GM21619 (cell line): ENCODE measurements around the gene STXBP1.

Source experiments
- ATAC-seq: cut with Tn5 transposase; IDR thresholded peaks from one replicate; pipeline ENCODE4 v1.9.1; 2021; ENCODE audit not compliant: unreplicated experiment

The STXBP1 gene

DNA sequence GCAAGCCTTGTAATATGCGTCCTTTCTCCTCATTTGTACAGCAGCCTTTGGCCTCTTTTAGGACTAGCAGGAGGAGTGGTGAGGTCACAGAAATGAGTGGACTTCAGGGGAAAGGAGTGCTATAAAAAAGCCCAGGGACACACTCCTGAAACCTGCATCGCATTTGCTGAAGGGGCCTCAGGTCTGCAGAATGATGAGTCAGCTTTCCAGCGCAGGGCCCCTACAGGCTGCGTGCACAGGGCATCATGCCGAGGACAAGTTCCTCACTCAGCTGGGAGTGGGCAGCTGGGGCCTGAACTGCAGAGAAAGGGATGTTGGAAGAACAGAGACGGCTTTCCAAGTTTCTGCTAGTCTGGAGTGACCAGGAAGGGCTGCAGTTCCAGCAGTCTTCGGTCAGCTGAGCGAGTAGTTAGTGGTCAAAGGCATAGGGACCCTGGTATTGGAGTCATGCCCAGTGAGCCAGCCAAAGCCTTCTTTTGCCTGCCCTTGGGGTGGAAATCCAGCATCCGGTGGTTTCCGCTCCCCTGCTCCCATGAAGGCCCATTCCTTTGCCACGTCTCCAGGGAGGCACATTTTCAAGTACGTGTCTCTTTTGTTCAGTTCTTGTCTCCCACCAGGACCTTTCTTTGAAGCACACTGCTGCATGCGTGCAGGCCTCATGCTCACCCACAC, 77.4 kb downstream of the STXBP1 start:
- no peak for ATAC-seq

DNA sequence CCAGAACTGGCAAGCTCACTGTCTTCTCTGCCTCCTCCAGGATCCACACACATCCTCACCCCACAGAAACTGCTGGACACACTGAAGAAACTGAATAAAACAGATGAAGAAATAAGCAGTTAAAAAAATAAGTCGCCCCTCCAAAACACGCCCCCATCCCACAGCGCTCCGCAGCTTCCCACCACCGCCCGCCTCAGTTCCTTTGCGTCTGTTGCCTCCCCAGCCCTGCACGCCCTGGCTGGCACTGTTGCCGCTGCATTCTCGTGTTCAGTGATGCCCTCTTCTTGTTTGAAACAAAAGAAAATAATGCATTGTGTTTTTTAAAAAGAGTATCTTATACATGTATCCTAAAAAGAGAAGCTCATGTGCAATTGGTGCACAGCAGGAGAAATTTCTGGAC, 78.7 kb downstream of the STXBP1 start:
- ATAC-seq, result no peak

DNA sequence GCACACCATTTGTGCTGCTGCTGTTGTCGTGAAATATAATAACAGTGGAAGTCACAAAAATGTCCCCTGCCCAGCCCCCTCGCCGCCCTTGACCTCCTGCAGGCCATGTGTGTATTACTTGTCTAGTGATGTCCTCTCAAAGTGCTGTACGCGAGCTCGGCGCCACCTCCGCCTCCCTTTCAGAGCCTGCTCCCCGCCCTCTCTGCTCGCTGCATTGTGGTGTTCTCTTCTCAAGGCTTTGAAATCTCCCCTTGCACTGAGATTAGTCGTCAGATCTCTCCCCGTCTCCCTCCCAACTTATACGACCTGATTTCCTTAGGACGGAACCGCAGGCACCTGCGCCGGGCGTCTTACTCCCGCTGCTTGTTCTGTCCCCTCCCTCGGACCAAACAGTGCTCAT, 80.0 kb downstream of the STXBP1 start:
- no peak for ATAC-seq

DNA sequence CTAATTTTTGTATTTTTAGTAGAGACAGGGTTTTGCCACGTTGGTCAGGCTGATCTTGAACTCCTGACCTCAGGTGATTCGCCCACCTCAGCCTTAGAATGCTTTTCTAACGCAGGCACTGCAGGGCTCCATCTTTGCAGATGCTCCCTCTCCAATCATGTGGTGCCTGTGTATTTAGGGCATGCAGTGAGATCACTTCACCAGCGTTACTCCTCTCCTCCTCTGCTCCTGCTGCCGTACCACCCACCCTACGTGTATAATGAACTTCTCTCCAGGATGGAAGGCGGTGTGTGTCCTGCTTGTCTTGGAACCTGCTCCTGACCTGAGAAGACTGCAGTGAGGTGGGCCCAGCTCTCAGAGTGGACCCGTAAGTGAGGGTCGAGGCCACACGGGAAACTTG, 81.1 kb downstream of the STXBP1 start:
- no peak for ATAC-seq

DNA sequence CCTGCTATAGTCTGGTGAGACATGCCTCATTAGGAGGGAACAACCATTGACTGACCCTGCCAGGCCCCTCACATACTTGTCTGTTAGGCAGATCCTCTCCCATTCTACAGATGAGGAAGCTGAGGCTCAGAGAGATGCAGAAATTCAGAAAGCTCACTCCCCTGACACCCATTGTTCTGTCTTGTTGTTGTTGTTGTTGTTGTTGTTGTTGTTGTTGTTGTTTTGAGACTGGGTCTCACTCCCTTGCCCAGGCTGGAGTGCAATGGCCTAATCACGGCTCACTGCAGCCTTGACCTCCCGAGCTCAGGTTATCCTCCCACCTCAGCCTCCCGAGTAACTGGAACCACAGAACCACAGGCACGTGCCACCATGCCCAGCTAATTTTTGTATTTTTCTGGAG, 81.6 kb downstream of the STXBP1 start:
- ATAC-seq, result no peak

- no peak for ATAC-seq
These were observed 83.0 kb downstream of the STXBP1 start for GRCh38 chr9:127694890-127695720.

- ATAC-seq, result no peak
These were observed 85.5 kb downstream of the STXBP1 start for GRCh38 chr9:127697575-127697974.

DNA sequence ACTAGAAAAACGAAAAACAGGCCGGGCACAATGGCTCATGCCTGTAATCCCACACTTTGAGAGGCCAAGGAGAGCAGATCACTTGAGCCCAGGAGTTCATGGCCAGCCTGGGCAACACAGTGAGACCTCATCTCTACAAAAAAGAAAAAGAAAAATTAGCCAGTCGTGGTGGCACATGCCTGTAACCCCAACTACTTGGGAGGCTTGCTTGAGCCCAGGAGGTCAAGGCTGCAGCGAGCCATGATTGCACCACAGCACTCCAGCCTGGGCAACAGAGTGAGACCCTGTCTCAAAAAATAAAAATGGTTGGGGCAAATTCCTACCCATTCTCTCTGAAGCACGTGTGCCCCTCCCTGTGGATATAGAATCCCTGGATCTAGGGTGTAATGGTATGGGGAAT, 86.3 kb downstream of the STXBP1 start:
- no peak for ATAC-seq

DNA sequence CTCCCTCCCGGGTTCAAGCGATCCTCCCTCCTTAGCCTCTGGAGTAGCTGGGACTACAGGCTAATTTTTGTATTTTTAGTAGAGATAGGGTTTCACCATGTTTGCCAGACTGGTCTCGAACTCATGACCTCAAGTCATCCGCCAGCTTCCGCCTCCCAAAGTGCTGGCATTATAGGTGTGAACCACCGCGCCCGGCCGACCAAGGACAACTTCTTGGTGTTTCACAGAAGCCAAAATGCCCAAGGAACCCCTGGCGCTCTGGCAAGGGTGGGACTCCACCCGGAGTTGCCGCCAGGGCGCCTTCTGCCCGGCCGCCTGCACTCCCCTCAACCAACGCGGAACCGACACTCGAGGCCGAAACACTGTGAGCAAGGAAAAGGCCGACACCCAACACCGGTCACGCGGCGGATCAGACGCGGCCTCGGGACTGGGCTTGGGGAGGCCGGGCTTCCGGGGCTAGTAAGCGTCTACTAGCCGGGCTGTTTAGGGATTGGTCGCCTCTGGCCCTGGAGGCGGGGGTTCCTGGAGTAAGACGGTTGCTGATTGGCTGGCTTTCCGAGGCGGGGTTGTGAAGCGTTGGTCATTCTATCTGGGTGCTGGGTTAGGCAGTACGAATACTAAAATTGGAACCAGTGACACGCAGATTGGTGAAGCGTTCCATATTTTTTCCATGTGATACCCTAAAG, 87.1 kb downstream of the STXBP1 start:
- peak; percentile 91 for ATAC-seq

DNA sequence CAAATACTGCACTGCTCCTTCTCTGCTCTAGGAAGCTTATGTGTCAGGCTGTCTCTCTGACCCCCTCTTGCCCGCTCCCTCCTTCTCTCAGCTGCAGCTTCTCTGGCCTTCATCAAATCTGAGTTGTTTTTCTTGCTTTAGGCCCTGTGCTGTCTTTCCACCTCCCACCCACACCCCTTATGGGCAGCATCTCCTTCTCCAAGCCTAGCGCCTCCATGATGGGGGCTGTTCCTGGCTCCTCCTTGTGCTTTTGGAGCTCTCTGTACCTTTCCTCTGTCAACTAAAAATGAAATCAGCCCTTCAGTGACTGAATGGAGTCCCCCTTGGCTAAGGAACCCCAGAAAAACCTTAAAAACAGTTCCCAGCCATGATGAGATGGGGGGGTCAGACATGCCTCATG, 88.1 kb downstream of the STXBP1 start:
- ATAC-seq, result no peak

DNA sequence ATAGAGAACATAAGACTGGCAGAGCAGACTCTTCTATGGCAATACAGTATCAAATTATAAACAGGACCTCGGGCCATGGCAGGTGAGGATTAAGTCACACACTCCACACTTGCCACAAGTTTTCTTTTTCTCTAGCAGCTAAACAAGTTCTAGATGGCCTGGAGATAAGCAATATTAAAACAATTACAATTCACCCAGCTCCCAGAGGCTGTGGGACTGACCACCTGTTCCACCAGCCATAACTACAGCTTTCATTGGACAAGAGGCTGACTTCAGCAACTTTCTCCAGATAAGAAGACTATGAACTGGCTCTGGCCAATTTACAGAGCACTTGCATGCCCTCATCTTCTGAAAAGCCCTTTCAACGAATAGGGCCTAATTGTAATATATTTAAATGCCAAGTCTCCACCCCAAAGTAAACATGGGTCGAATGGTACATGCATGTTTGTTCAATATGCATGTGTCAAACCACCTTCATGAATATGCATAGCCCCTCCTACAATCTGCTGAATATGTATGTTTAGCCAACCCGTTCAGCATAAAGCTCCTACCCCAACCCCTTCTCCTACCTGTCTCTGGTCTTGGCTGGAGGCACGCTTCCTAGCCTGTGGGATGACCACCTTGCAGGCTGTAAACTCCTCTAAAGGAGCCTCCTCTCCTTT, 88.6 kb downstream of the STXBP1 start:
- ATAC-seq, result no peak

GRCh38 chr9:127703289-127703946, 91.3 kb downstream of the STXBP1 start:
- ATAC-seq, result no peak

DNA sequence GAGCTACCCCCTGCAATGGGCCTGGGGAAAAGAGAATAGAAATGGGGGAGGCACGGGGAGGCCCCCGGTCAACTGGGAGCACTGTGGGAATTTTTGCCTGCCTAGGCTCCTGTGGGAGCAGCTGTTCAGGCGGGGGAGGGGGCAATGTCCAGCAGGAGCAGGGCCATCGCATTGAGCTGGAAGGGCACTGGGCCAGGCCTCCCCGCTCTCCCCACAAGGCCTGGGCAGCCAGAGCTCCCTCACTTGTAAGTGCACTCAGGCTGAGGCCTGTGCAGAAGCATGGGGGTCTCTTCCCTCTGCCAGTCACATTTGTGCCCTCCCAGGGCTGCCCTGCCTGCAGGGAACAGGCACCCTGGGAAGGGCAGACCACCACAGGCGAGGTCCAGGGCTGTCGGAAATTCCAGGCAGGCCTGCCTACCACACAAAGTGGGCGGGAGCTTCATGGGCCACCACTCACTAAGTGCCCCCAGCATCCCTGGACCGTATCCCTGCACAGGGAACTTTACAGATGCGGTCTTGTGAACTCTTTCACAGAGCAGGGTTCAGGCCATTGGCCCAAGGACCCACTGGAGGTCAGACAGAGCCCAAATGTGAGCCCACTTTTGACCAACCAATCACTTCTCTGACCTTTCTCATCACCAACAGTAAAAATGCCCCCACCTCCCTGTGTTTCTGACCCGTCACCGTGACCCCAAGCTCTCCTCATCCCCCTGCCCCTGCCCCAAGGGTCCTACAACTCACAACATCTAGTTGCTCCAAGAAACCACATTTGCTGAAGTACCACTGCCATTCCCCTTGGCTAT, 93.7 kb downstream of the STXBP1 start:
- no peak for ATAC-seq

DNA sequence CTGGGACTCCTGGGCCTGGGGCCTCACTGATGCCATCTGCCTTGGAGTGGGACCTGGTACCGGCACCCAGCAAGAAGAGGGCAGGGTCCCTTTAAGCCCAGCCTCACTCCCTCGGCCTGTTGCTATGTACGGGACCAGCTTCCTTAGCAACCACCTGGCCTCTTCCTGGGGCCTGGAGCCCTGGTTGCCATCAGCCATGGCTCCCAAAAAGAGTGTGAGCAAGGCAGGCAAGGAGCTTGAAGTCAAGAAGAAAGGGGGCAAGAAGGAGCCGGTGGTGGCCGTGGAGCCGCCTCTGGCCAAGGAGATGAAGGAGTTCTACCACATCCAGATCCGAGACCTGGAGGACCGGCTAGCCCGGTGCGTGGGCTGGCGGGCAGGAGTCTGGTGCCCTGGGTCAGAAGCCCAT, 94.8 kb downstream of the STXBP1 start, which contains the start of gene CFAP157:
Gene CFAP157, plus strand, starts transcription at position 153 of the 406 bp plus-strand sequence. Its CDS starts 44 bp downstream, at position 197.
- no peak for ATAC-seq

- ATAC-seq, result no peak
These were observed 95.7 kb downstream of the STXBP1 start for GRCh38 chr9:127707766-127708165.

DNA sequence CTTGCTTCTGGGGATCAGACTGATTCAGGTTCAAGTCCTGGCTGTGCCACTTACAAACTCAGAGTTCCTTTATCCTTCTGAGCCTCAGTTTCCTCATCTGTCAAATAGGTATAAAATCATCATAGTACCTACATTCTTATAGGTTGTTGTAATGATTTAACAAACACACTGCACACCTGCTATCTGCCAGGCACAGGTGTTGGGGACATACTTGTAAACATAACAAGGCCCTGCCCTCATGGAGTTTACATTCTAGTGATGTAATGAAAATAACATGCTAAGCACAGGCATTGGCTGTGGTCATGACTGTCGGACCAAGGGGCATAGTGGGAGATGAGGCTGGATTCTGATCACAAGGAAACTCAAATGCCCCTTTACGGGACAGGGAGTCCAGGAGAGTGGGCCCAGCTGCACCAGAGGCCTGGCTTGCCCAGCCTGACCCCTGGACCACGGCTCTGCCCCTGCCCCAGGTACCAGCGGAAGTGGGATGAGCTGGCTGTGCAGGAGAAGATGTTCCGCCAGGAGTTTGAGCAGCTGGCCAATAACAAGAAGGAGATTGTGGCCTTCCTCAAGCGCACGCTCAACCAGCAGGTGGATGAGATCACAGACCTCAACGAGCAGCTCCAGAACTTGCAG, 97.0 kb downstream of the STXBP1 start:
- ATAC-seq, result no peak

DNA sequence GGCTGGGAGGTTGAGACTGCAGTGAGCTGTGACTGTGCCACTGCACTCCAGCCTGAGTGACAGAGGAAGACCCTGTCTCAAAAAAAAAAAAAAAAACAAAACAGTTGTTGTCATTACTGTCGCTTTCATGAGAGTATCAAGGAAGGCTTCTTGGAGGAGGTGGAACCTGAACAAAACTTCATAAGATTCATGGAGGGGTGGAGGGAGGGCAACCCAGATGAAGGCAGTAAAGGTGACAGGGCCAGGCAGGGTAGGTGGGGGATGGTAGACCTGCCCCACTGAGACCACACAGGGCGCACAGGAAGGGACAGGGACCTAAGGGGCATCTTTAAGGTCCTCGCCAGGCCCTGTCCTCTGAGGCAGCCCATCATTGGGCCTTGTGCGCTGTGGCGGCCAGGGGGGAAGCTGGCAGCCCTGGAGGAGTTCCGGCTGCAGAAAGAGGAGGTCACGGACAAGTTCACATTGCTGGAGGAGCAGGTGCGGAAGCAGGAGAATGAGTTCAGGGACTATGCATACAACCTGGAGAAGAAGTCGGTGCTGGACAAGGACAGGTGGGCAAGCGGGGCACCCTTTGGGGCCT, 98.2 kb downstream of the STXBP1 start:
- ATAC-seq, result no peak

DNA sequence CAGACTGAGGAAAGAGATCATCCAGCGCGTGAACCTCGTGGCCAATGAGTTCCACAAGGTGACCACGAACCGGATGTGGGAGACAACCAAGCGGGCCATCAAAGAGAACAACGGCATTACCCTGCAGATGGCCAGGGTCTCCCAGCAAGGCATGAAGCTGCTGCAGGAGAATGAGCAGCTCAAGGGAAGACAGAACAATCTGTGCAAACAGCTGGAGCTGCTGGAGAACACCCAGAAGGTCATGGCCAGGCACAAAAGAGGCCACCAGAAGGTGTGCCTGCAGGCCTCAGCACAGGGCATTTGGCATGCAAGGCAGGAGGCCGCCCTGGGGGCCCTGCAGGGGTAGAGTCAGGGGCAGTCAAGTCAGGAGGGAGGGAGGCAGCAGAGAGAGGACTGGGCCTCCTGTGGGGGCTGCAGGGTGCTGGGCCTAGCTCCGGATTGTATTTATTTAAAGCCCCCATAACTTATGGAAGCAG, 99.2 kb downstream of the STXBP1 start:
- ATAC-seq, result no peak

GRCh38 chr9:127711831-127712274, 99.8 kb downstream of the STXBP1 start:
- no peak for ATAC-seq
